A673 (cell line): ENCODE results near the gene PLXNA1.

Experiments used
- EZH2 ChIP-seq: fragments of 200-600 bp; sonication (generic); IDR thresholded peaks from 2 replicates; pipeline ENCODE4 v1.6.1; 2017; ENCODE audit warnings: borderline replicate concordance, low read depth, mild to moderate bottlenecking, mixed read lengths, antibody characterized with exemption, low read length; ENCODE audit not compliant: poor library complexity, severe bottlenecking
- TF ChIP-seq, protein P1 (sequence below): fragments of 300-800, 200-600 bp; sonication (generic); conservative IDR thresholded peaks from 2 replicates; pipeline ENCODE4 v1.5.1; 2017; ENCODE audit warnings: low read depth, mild to moderate bottlenecking, antibody characterized with exemption, low read length, moderate library complexity, mixed read lengths

DNA sequence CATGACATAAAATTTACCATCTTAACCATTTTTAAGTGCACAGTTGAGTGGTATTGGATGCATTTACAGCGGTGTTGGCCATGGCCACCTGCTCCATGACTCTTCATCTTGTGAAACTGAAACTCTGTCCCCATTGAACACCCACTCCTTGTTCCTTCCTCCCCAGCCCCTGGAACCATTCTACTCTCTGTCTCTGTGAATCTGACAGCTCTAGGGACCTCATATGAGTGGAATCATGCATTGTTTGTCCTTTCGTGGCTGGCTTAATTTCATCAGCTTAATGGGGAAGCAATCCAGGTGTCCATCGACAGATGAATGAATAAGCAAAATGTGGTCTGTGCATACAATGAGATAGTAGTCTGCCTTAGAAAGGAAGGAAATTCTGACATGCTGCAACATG lies 42.5 kb downstream of the PLXNA1 start:
- TF ChIP-seq, protein P1, sequence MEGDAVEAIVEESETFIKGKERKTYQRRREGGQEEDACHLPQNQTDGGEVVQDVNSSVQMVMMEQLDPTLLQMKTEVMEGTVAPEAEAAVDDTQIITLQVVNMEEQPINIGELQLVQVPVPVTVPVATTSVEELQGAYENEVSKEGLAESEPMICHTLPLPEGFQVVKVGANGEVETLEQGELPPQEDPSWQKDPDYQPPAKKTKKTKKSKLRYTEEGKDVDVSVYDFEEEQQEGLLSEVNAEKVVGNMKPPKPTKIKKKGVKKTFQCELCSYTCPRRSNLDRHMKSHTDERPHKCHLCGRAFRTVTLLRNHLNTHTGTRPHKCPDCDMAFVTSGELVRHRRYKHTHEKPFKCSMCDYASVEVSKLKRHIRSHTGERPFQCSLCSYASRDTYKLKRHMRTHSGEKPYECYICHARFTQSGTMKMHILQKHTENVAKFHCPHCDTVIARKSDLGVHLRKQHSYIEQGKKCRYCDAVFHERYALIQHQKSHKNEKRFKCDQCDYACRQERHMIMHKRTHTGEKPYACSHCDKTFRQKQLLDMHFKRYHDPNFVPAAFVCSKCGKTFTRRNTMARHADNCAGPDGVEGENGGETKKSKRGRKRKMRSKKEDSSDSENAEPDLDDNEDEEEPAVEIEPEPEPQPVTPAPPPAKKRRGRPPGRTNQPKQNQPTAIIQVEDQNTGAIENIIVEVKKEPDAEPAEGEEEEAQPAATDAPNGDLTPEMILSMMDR: no peak
- no peak for TF ChIP-seq EZH2
